ENCODE measurements around the gene SCYGR2. TPM values are rescaled to one million over a fixed set of nuclear protein-coding genes. Genes with fewer than 3 reads are reported as not detected.

The SCYGR2 gene
- total RNA-seq, 1 donor from 2014 or later: not detected

DNA sequence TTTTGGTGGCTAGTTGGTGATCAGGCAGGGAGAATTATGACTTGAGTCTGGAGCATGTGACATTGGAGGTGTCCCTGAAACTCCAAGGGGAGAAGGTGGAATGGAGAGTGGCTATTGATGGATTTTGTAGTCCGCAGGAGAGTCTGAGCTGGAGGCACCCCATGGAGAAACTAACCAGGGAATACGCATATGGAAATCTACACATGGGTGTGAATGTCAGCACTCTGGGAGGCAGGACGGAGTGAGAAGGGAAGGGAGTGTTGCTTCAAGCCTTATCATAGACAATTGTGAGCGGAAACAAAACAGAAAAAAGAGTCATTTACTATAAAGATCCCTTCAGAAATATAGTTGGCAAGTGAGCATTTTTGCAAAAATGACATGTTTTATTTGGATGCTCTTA is 17.9 kb downstream of the SCYGR2 start:
- Histone ChIP-seq H3K9ac (no peak overlapping the region), H3K79me2 (ENCODE audit: low read depth) (no peaks in the 10 kb centered on the region), H3K4me2 (no peak overlapping the region), H4K20me1 (ENCODE audit: low read depth) (no peaks in the 10 kb centered on the region), H3F3A (ENCODE audit: low read depth) (no peaks in the 10 kb centered on the region), H3K4me1 (no peaks in the 10 kb centered on the region), H3K27me3 (no peaks in the 10 kb centered on the region), H3K27ac (no peak overlapping the region), H3K4me3 (no peak overlapping the region), H3K36me3 (no peaks in the 10 kb centered on the region), H2AFZ (replicated peaks) (no peak overlapping the region), H3K9me3 (ENCODE audit: low read depth) (no peaks in the 10 kb centered on the region)
- Mint-ChIP-seq H3K4me1 (peaks cover 2% of the 10 kb centered on the region), H3K27ac (no peak overlapping the region), H3K27me3 (ENCODE audit: insufficient read depth, low read depth) (peaks cover 4% of the 10 kb centered on the region), H3K36me3 (no peaks in the 10 kb centered on the region), H3K9me3 (no peaks in the 10 kb centered on the region), H3K4me3 (no peak overlapping the region)
- DNase-seq (ENCODE audit: low spot score): no peak
- TF ChIP-seq EZH2phosphoT487 (IDR thresholded peaks at IDR 0.05): no peak
- TF ChIP-seq, protein P1, sequence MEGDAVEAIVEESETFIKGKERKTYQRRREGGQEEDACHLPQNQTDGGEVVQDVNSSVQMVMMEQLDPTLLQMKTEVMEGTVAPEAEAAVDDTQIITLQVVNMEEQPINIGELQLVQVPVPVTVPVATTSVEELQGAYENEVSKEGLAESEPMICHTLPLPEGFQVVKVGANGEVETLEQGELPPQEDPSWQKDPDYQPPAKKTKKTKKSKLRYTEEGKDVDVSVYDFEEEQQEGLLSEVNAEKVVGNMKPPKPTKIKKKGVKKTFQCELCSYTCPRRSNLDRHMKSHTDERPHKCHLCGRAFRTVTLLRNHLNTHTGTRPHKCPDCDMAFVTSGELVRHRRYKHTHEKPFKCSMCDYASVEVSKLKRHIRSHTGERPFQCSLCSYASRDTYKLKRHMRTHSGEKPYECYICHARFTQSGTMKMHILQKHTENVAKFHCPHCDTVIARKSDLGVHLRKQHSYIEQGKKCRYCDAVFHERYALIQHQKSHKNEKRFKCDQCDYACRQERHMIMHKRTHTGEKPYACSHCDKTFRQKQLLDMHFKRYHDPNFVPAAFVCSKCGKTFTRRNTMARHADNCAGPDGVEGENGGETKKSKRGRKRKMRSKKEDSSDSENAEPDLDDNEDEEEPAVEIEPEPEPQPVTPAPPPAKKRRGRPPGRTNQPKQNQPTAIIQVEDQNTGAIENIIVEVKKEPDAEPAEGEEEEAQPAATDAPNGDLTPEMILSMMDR (IDR thresholded peaks at IDR 0.05): no peak
- TF ChIP-seq EZH2 (IDR thresholded peaks at IDR 0.05): no peak

- H2AFZ ChIP-seq (replicated peaks): no peak within 1 kb of the TSS
These were observed 18.9 kb downstream of the SCYGR2 start, which contains the start of gene SCYGR4 for GRCh38 chr2:227617316-227618230. TSS of gene SCYGR4 (plus strand) at chr2:227617498. CDS start at chr2:227617498, 0 bp downstream.

DNA sequence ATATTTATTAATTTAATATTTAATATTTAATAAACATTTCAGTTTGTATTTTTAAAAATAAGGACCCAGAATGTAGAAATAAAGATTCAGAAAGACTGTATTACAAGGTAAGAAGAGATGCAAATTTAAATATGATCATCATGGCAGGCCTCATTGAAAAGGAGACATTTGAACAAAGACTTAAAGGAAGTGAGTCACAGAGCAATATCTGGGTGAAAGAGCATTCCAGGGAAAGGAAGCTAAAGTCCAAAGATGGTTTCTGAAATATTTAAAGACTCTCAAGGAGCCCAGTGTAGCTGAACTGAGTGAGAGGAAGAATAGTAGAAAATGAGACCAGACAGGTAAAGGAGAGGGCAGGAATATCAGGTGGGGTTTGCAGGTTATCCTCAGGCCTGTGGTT is 24.5 kb downstream of the SCYGR2 start:
- Histone ChIP-seq H3K36me3 (no peaks in the 10 kb centered on the region), H3K4me2 (no peak overlapping the region), H3K4me3 (no peak overlapping the region), H3K9me3 (ENCODE audit: low read depth) (no peaks in the 10 kb centered on the region), H3K9ac (no peak overlapping the region), H3K27ac (no peak overlapping the region), H3K27me3 (no peaks in the 10 kb centered on the region), H2AFZ (replicated peaks) (no peak overlapping the region), H4K20me1 (ENCODE audit: low read depth) (no peaks in the 10 kb centered on the region), H3K79me2 (ENCODE audit: low read depth) (no peaks in the 10 kb centered on the region), H3F3A (ENCODE audit: low read depth) (no peaks in the 10 kb centered on the region), H3K4me1 (peaks cover 2% of the 10 kb centered on the region)
- DNase-seq (ENCODE audit: low spot score): no peak
- H3K4me1 Mint-ChIP-seq: peaks cover 2% of the 10 kb centered on the region
- no peak overlapping the region for H3K27ac Mint-ChIP-seq
- H3K36me3 Mint-ChIP-seq: no peaks in the 10 kb centered on the region
- peaks cover 5% of the 10 kb centered on the region for H3K27me3 Mint-ChIP-seq (ENCODE audit: insufficient read depth, low read depth)
- no peaks in the 10 kb centered on the region for H3K9me3 Mint-ChIP-seq
- no peak overlapping the region for H3K4me3 Mint-ChIP-seq
- TF ChIP-seq EZH2phosphoT487 (IDR thresholded peaks at IDR 0.05): no peak
- TF ChIP-seq, protein P1 (IDR thresholded peaks at IDR 0.05): no peak
- no peak for TF ChIP-seq EZH2 (IDR thresholded peaks at IDR 0.05)

More at GRCh38 chr2:227617316-227618230, 18.9 kb downstream of the SCYGR2 start, which contains the start of gene SCYGR4:
- Histone ChIP-seq H3K9ac (no peak within 1 kb of the TSS), H3K27me3 (no peaks in the 10 kb centered on the region), H3K27ac (no peak within 1 kb of the TSS), H3K4me2 (no peak within 1 kb of the TSS), H3K4me1 (no peaks in the 10 kb centered on the region), H3K36me3 (no peaks in the 10 kb centered on the region), H3K4me3 (no peak within 1 kb of the TSS), H4K20me1 (ENCODE audit: low read depth) (no peaks in the 10 kb centered on the region), H3K9me3 (ENCODE audit: low read depth) (no peaks in the 10 kb centered on the region), H3F3A (ENCODE audit: low read depth) (no peaks in the 10 kb centered on the region), H3K79me2 (ENCODE audit: low read depth) (no peaks in the 10 kb centered on the region)
- H3K9me3 Mint-ChIP-seq: no peaks in the 10 kb centered on the region
- peaks cover 8% of the 10 kb centered on the region for H3K27me3 Mint-ChIP-seq (ENCODE audit: insufficient read depth, low read depth)
- TF ChIP-seq EZH2 (IDR thresholded peaks at IDR 0.05) (no peak), EZH2phosphoT487 (IDR thresholded peaks at IDR 0.05) (no peak)
- TF ChIP-seq, protein P1 (IDR thresholded peaks at IDR 0.05): no peak
- no peaks in the 10 kb centered on the region for H3K36me3 Mint-ChIP-seq
- peaks cover 2% of the 10 kb centered on the region for H3K4me1 Mint-ChIP-seq
- H3K4me3 Mint-ChIP-seq: no peak within 1 kb of the TSS
- no peak for DNase-seq (ENCODE audit: low spot score)
- H3K27ac Mint-ChIP-seq: no peak within 1 kb of the TSS
